DOHH2 (cell line): ENCODE data around the gene CDKN1A.

ENCODE experiments used
- H3F3A ChIP-seq: fragments of 200-600 bp; sonication (generic), shearing (Covaris generic); 2 replicates; pipeline ENCODE4 v1.6.0; 2016; ENCODE audit warnings: antibody characterized with exemption, mild to moderate bottlenecking; ENCODE audit not compliant: control insufficient read depth, insufficient read depth
- H3K27ac ChIP-seq: fragments of 200-600 bp; sonication (generic); 2 replicates; pipeline ENCODE4 v1.5.1; 2014; ENCODE audit warnings: low read depth, mild to moderate bottlenecking, low read length, moderate library complexity
- H3K27me3 ChIP-seq: fragments of 200-600 bp; sonication (generic); 2 replicates; pipeline ENCODE4 v1.6.1; 2014; ENCODE audit warnings: mild to moderate bottlenecking, low read length, mixed read lengths; ENCODE audit not compliant: control insufficient read depth
- H3K36me3 ChIP-seq: fragments of 200-600 bp; sonication (generic); 2 replicates; pipeline ENCODE4 v1.6.1; 2014; ENCODE audit warnings: mild to moderate bottlenecking, low read length, moderate library complexity, mixed read lengths; ENCODE audit not compliant: control insufficient read depth
- H3K4me1 ChIP-seq: fragments of 200-600 bp; sonication (generic); 2 replicates; pipeline ENCODE4 v1.6.1; 2014; ENCODE audit warnings: mild to moderate bottlenecking, low read length, mixed read lengths; ENCODE audit not compliant: control insufficient read depth
- H3K4me2 ChIP-seq: fragments of 200-600 bp; sonication (generic); 2 replicates; pipeline ENCODE4 v1.6.0; 2014; ENCODE audit warnings: mild to moderate bottlenecking, low read length, moderate library complexity
- H3K4me3 ChIP-seq: fragments of 200-600 bp; sonication (generic); 2 replicates; pipeline ENCODE4 v1.5.1; 2014; ENCODE audit warnings: mild to moderate bottlenecking, low read length, mixed read lengths
- H3K79me2 ChIP-seq: fragments of 200-600 bp; sonication (generic); 2 replicates; pipeline ENCODE4 v1.6.1; 2014; ENCODE audit warnings: mild to moderate bottlenecking, low read length, mixed read lengths; ENCODE audit not compliant: control insufficient read depth
- H3K9me2 ChIP-seq: fragments of 200-600 bp; sonication (generic); replicated peaks from 2 replicates; pipeline ENCODE4 v1.6.1; 2014; ENCODE audit warnings: mild to moderate bottlenecking, low read length, mixed read lengths; ENCODE audit not compliant: control insufficient read depth
- H3K9me3 ChIP-seq: fragments of 200-600 bp; sonication (generic); 2 replicates; pipeline ENCODE4 v1.6.1; 2014; ENCODE audit warnings: antibody characterized with exemption, low read length, mixed read lengths; ENCODE audit not compliant: control insufficient read depth, insufficient read depth
- H4K20me1 ChIP-seq: fragments of 200-600 bp; sonication (generic); 2 replicates; pipeline ENCODE4 v1.6.0; 2014; ENCODE audit warnings: low read depth, mild to moderate bottlenecking, antibody characterized with exemption, low read length, moderate library complexity; ENCODE audit not compliant: control insufficient read depth, insufficient read depth
- CTCF ChIP-seq: fragments of 200-600 bp; sonication (generic); IDR thresholded peaks from one replicate; pipeline ENCODE4 v1.5.1; 2014; ENCODE audit warnings: antibody characterized with exemption, mild to moderate bottlenecking, low read depth, low read length; ENCODE audit not compliant: poor library complexity, severe bottlenecking
- EZH2phosphoT487 ChIP-seq: fragments of 200-600 bp; sonication (generic); IDR thresholded peaks from 2 replicates; pipeline ENCODE4 v1.6.1; 2017; ENCODE audit warnings: borderline replicate concordance, mild to moderate bottlenecking, antibody characterized with exemption, low read length, moderate library complexity, mixed read lengths

Gene CDKN1A

GRCh38 chr6:36636283-36636682, 42.2 kb upstream of the CDKN1A start:
- no peak overlapping the region for H3K27ac ChIP-seq
- H3K27me3 ChIP-seq, result no peaks in the 10 kb centered on the region
- no peaks in the 10 kb centered on the region for H3K9me2 ChIP-seq
- no peaks in the 10 kb centered on the region for H3K9me3 ChIP-seq
- TF ChIP-seq EZH2phosphoT487 (no peak), CTCF (no peak)
- no peaks in the 10 kb centered on the region for H3K79me2 ChIP-seq
- H3F3A ChIP-seq, result no peaks in the 10 kb centered on the region
- H3K36me3 ChIP-seq, result no peaks in the 10 kb centered on the region
- H4K20me1 ChIP-seq, result no peaks in the 10 kb centered on the region
- no peaks in the 10 kb centered on the region for H3K4me1 ChIP-seq
- H3K4me3 ChIP-seq, result no peak overlapping the region
- no peak overlapping the region for H3K4me2 ChIP-seq

GRCh38 chr6:36636687-36637418, 41.7 kb upstream of the CDKN1A start:
- Histone ChIP-seq H3K4me2 (no peak overlapping the region), H3K27ac (no peak overlapping the region)

GRCh38 chr6:36638579-36638978, 39.9 kb upstream of the CDKN1A start:
- Histone ChIP-seq H3K79me2 (no peaks in the 10 kb centered on the region), H3K4me3 (no peak overlapping the region), H3K27me3 (no peaks in the 10 kb centered on the region), H3K27ac (no peak overlapping the region), H3K4me1 (no peaks in the 10 kb centered on the region), H4K20me1 (no peaks in the 10 kb centered on the region), H3K9me2 (no peaks in the 10 kb centered on the region), H3K4me2 (no peak overlapping the region), H3F3A (no peaks in the 10 kb centered on the region), H3K36me3 (no peaks in the 10 kb centered on the region), H3K9me3 (no peaks in the 10 kb centered on the region)
- no peak for TF ChIP-seq EZH2phosphoT487
- TF ChIP-seq CTCF, result no peak

More at GRCh38 chr6:36636687-36637418, 41.7 kb upstream of the CDKN1A start:
- Histone ChIP-seq H3K79me2 (no peaks in the 10 kb centered on the region), H3K27me3 (no peaks in the 10 kb centered on the region), H3K36me3 (no peaks in the 10 kb centered on the region), H3F3A (no peaks in the 10 kb centered on the region), H3K4me1 (no peaks in the 10 kb centered on the region), H3K9me2 (no peaks in the 10 kb centered on the region), H3K4me3 (no peak overlapping the region), H3K9me3 (no peaks in the 10 kb centered on the region), H4K20me1 (no peaks in the 10 kb centered on the region)
- TF ChIP-seq EZH2phosphoT487 (no peak), CTCF (no peak)
